ENCODE results near the gene NKG7. TPM values are rescaled to one million over a fixed set of nuclear protein-coding genes. Genes with fewer than 3 reads are reported as not detected.

The NKG7 gene
- total RNA-seq, 1 experiment from 2014 or later, result not detected

- H3K27ac ChIP-seq (ENCODE audit: low read length), result peak within 1 kb of the TSS; percentile 18
- peaks cover 21% of the 10 kb centered on the region for H3K79me2 ChIP-seq (ENCODE audit: low read length)
- intact Hi-C loops (cut with micrococcal nuclease), result no loop called here
- peaks cover 4% of the 10 kb centered on the region for H3F3A ChIP-seq (ENCODE audit: low read length, unreplicated experiment)
- H3K4me1 ChIP-seq (ENCODE audit: insufficient read depth, low read length), result peaks cover 29% of the 10 kb centered on the region
- no peaks in the 10 kb centered on the region for H4K20me1 ChIP-seq (ENCODE audit: low read length)
- H3K9me3 ChIP-seq (ENCODE audit: low read length), result no peaks in the 10 kb centered on the region
- no peaks in the 10 kb centered on the region for H3K9me2 ChIP-seq (replicated peaks; ENCODE audit: low read length)
- ChIA-PET POLR2A (ENCODE audit: unreplicated experiment) (interaction anchor here (0.6 to 1.5 kb wide), 2 partner anchors 29 to 194 kb away, joined by 3 to 26 read pairs; no protein-coding TSS in a partner anchor), CTCF (no interaction called here)
- no TSS peak for BruUV-seq (replicated peaks)
- peak within 1 kb of the TSS; percentile 95 for H2AFZ ChIP-seq (ENCODE audit: low read length)
- no peaks in the 10 kb centered on the region for H3K27me3 ChIP-seq (ENCODE audit: low read length)
- H3K4me3 ChIP-seq (ENCODE audit: low read length), result peak within 1 kb of the TSS; percentile 87
- peak within 1 kb of the TSS; percentile 95 for H3K4me2 ChIP-seq (ENCODE audit: low read length)
- ATAC-seq (no peak), DNase-seq (no peak)
- H3K36me3 ChIP-seq (ENCODE audit: low read depth, low read length), result no peaks in the 10 kb centered on the region
- TF ChIP-seq EZH2 (IDR thresholded peaks at IDR 0.05; ENCODE audit: low read length, unreplicated experiment) (no peak), CTCF (conservative IDR thresholded peaks at IDR 0.05; ENCODE audit: low read depth, low read length) (no peak), EZH2phosphoT487 (IDR thresholded peaks at IDR 0.05; ENCODE audit: borderline replicate concordance, low read length) (no peak)
- H3K9ac ChIP-seq (ENCODE audit: low read length), result peak within 1 kb of the TSS; percentile 77
Measured at GRCh38 chr19:51368366-51369282, 3.8 kb downstream of the NKG7 start, which contains the start of gene CLDND2. Gene CLDND2, minus strand, starts transcription at chr19:51369003. Its CDS starts 426 bp downstream, at chr19:51368577.

- H3K9me2 ChIP-seq (replicated peaks; ENCODE audit: low read length), result no peaks in the 10 kb centered on the region
- H3F3A ChIP-seq (ENCODE audit: low read length, unreplicated experiment), result peaks cover 4% of the 10 kb centered on the region
- H3K4me1 ChIP-seq (ENCODE audit: insufficient read depth, low read length), result peaks cover 37% of the 10 kb centered on the region
- H4K20me1 ChIP-seq (ENCODE audit: low read length), result no peaks in the 10 kb centered on the region
- H3K79me2 ChIP-seq (ENCODE audit: low read length), result peaks cover 30% of the 10 kb centered on the region
- TF ChIP-seq CTCF (conservative IDR thresholded peaks at IDR 0.05; ENCODE audit: low read depth, low read length) (no peak), EZH2phosphoT487 (IDR thresholded peaks at IDR 0.05; ENCODE audit: borderline replicate concordance, low read length) (no peak), EZH2 (IDR thresholded peaks at IDR 0.05; ENCODE audit: low read length, unreplicated experiment) (no peak)
- H3K9me3 ChIP-seq (ENCODE audit: low read length), result no peaks in the 10 kb centered on the region
- H3K27me3 ChIP-seq (ENCODE audit: low read length), result no peaks in the 10 kb centered on the region
- ChIA-PET POLR2A (ENCODE audit: unreplicated experiment) (interaction anchor here (0.5 to 1.5 kb wide), 8 partner anchors 9 to 321 kb away, joined by 3 to 26 read pairs (median 8); partner anchors contain the start of gene VSIG10L), CTCF (interaction anchor here (1.1 kb wide), 1 partner anchor 28 kb away, joined by 10 read pairs; no protein-coding TSS in a partner anchor)
- ATAC-seq (peak; percentile 66), DNase-seq (peak; percentile 99)
- peak overlapping the region; percentile 95 for H3K4me2 ChIP-seq (ENCODE audit: low read length)
- H3K27ac ChIP-seq (ENCODE audit: low read length), result peak overlapping the region; percentile 87
- no TSS peak for BruUV-seq (replicated peaks)
- H3K9ac ChIP-seq (ENCODE audit: low read length), result peak overlapping the region; percentile 88
- intact Hi-C loops (cut with micrococcal nuclease), result loop anchor here (1.0 kb wide), 2 partner anchors 27 to 28 kb away; no protein-coding TSS in a partner anchor
- H3K36me3 ChIP-seq (ENCODE audit: low read depth, low read length), result no peaks in the 10 kb centered on the region
- H3K4me3 ChIP-seq (ENCODE audit: low read length), result peak overlapping the region; percentile 87
- H2AFZ ChIP-seq (ENCODE audit: low read length), result peak overlapping the region; percentile 95
Measured at GRCh38 chr19:51367565-51368365, 4.7 kb downstream of the NKG7 start.

All from PC-3 (cell line).